ENCODE results near the gene TCEAL1.
"Not testable (repeated sequence)": the region's sequence is repeated elsewhere in the genome, so short reads cannot be mapped to it uniquely, and the experiment has no call there.

TCEAL1 gene

DNA sequence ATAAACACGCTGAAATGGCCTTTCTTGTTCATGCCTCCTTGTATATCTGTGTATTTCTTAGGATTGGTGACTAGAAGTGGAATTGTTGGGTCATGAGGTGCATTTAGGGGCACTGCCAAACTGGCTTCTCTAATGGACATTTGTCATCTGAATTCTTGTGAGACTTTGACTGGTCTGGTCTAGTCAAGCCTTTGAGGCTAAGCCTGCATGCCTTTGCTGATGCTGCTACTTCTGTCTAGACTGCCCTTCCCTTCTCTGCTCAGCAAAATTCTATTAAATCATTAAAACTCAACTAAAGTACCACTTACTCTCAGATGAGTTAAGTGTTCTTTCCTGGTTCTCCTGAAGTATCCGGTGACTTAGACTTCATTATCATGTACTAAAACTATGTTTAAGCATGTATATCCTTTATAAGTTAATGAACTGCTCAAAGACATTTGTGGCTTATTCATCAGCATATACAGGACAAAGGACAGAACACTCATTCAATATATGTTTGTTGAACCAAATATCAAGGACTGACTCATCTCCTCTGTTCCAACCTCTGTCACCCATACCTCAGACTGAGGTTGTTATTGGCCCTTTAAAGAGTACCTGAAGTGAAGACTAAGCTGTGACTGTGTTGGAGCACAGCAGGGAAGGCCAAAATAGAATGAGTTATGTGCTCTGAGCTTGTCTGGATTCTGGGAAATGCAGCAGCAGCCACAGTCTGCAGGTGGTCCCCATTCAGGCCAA, 9.0 kb downstream of the TCEAL1 start:
- DNase-seq = no peak

DNA sequence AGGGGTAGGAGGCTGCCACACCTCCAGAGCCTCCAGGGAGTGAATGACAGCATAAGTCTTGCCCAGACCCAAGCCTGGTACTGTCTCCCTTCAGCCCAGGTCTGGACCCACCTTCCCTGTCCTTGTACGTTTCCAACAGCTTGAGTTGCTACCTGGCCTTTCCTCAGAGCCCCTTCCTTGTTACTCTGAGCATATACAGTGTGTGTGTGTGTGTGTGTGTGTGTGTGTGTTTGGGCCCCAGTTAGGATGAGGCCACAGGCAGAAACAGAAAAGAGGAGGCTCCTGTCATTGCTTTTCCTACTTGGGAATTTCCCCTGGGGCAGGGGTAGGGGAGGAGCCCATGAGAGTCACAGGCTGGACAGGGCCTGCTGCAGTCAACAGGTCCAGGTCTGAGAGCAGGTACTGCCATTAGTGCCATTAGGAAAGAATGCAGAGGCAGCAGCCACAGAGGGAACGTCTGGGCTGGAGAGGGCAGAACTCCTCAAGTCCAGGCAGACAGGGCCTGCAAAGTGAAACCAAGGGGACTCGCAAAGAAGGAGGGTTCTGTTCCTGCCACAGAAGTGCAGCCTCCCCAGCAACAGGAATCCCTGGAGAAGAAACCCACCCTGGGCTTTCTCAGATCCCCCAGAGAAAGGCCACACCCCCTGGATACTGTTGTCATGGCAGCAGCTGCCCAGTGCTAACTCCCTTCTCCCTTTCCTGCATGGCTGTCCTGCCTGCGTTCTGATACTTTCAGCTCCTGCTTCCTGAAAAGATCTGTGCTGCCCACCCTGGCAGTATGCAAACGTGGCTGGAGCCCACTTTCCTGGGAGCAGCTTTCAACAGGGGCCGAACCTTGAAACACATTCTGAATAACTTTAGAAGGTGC, 9.9 kb downstream of the TCEAL1 start:
- DNase-seq = not testable (repeated sequence)

DNA sequence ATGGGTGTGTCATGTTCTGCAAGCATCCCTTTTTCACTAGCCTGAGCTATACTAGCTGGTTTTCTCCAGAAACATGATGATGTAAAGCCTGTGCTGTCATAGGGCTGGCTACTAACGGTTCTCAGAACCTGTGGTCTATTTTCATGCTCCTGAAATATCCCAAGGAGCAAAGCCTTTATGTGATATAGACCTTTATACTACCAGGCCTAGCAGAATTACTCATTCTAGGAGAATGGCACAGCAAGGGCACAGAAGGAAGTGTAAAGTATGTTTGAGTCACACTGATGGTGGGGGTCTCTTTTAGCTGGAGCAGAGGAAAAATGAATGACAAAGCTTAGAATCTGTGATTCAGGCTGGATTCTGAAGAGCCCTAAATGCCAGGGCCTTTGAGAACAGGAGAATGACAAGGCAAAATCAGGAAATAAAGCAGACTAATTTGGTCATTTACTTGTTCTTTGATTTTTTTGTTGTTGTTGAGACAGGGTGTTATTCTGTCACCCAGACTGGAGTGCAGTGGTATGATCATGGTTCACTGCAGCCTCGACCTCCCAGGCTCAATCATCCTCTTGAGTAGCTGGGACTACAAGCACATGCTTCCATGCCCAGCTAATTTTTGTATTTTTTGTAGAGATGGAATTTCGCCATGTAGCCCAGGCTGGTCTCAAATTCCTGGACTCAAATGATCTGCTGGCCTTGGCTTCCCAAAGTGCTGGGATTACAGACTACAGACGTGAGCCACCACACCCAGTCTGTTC, 11.8 kb downstream of the TCEAL1 start:
- no peak for DNase-seq

DNA sequence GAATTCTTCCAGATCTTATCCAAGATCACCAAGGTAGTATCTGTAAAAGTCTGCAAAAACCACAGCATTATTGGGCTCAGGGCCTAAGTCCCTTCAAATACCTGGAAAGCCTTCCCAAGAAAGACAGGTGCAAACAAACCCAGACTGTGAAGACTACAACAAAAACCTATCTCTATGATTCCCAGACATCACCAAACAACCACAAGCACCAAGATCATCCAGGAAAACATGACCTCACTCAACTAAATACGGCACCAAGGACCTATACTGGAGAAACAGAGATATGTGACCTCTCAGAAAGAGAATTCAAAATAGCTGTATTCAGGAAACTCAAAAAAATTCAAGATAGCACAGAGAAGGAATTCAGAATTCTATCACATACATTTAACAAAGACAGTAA, 15.3 kb downstream of the TCEAL1 start:
- no peak for DNase-seq

DNA sequence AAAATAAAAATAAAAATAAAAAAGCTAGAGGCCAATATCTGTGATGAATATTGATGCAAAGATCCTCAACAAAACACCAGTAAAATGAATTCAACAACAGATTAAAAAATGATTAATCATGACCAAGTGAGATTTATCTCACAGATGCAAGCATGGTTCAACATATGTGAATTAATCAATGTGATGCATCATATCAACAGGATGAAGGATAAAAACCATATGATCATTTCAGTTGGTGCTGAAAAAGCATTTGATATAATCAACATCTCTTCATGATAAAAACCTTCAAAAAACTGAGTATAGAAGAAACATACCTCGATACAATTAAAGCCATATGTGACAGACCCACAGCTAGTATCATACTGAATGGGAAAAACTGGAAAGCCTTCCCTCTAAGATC, 18.9 kb downstream of the TCEAL1 start:
- no peak for DNase-seq

DNA sequence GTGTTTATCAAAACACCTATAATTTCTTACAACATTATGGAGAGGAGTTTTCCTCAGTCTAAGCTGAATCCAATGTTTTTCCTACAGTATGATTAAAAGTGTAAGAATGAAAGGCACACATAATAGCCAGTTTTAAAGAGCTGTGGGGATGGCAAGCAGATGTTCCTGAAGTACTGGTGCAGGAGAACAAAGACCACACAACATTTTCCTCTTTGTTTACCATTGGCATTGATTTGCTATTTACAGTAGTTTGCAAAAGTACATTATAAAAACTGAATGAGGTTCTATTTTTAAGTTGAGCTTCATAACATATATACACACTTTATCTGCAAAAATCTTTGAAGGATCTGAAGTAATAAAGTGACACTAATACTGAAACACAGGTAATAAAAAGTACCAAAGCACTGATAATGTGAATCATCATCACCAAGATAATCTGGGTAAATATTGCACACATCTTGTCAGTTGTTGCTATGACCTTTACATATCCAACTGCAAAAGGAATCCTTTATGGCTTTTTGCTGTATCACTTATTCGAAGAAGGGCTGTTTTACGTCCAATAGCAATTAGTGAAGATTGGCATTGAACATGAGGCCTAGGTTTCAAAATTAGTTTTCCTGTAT, 22.5 kb downstream of the TCEAL1 start:
- no peak for DNase-seq

DNA sequence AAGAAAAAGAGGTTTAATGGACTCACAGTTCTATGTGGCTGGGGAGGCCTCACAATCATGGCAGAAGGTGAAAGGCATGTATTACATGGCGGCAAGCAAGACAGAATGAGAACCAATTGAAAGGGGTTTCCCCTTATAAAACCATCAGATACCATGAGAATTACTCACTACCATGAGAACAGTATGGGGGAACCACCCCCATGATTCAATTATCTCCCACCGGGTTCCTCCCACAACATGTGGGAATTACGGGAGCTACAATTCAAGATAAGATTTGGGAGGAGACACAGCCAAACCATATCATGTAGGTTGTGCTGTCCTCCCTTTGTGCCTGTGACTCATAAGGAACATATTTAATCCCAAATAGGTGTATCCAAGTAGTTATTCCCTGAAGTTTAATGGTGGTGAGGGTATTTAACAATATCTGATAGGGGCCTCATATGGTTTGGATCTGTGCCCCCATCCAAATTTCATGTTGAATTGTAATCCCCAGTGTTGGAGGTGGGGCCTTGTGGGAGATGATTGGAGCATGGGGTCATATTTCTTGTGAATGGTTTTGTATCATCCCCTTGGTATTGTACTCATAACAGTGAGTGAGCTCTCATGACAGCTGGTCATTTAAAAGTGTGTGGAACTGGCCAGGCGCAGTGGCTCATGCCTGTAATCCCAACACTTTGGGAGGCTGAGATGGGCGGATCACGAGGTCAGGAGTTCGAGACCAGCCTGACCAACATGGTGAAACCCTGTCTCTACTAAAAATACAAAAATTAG, 26.6 kb downstream of the TCEAL1 start:
- not testable (repeated sequence) for DNase-seq

DNA sequence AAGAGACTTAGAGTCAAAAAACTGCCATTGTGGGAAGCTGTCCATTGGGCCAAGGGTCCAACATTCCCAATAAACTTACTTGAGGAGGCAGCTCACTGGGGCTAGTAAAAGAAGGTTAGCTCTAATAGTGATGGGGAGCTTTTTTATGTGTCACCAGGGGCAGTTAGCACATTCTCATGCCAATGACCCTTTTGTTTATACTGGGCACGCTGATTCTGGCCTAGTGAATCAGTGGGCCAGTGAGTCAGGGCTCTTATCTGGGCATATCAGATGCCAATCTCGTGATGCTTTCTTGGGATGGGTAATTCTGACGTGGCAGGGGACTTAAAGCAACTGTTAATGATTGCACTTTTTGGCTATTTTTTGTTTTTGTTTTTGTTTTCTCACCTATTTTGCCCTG, 27.8 kb downstream of the TCEAL1 start:
- no peak for DNase-seq

DNA sequence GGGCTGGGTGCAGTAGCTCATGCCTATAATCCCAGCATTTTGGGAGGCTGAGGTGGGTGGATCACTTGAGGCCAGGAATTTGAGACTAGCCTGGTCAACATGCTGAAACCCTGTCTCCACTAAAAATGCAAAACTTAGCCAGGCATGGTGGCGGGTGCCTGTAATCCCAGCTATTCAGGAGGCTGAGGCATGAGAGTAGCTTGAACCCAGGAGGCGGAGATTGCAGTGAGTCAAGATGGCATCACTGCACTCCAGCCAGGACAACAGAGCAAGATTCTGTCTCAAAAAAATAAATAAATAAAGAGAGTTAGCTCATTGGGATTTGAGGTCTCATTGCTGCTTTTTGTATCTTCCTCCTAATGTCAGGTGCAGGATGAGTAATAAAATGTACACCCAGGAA, 28.3 kb downstream of the TCEAL1 start:
- DNase-seq = not testable (repeated sequence)

DNA sequence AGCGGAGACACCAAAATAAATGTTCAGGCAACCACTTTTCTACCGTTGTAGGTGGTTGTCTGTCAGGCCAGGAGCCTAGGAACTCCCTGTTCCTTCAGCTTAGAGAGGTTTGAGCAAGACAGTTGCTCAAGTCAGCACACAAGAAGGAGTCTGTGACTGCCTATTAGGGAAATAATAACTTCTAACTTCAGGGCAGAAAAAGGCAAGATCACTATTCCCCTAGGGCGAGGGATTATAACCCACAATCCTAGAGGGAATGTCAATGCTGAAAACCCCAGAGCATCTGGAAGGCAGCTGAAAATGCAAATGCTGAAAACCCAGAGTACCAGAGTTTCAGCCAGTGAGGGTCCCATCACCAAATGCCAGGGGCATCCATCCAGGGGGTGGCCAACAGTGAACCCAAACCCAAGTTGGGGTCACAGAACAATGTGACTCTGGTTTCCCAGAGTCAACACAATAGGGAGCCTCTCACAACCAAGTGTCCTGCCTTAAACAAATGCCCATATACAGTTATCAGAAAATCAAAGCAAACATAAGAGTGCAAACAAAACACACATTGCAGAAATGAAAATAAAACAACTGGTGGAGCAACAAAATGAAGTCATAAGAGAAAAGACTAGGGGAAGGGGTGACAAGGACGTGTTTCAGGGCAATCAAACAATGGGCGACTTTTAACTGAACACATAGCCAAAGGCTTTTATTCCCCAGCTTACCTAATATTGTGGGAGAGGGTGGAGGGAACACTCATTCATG, 30.1 kb downstream of the TCEAL1 start:
- no peak for DNase-seq

DNA sequence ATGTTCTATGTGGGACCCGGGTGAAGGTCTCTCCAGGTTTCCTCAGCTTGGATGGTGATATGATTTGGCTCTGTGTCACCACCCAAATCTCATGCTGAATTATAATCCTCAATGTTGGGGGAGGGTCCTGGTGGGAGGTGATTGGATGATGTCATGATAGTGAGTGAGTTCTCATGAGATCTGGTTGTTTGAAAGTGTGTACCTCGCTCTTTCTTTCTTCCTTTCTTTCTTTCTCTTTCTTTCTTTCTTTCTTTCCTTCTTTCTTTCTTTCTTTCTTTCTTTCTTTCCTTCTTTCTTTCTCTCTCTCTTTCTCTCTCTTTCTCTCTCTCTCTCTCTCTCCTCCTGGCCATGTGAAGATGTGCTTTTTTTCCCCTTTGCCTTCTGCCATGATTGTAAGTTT, 30.7 kb downstream of the TCEAL1 start:
- not testable (repeated sequence) for DNase-seq

DNA sequence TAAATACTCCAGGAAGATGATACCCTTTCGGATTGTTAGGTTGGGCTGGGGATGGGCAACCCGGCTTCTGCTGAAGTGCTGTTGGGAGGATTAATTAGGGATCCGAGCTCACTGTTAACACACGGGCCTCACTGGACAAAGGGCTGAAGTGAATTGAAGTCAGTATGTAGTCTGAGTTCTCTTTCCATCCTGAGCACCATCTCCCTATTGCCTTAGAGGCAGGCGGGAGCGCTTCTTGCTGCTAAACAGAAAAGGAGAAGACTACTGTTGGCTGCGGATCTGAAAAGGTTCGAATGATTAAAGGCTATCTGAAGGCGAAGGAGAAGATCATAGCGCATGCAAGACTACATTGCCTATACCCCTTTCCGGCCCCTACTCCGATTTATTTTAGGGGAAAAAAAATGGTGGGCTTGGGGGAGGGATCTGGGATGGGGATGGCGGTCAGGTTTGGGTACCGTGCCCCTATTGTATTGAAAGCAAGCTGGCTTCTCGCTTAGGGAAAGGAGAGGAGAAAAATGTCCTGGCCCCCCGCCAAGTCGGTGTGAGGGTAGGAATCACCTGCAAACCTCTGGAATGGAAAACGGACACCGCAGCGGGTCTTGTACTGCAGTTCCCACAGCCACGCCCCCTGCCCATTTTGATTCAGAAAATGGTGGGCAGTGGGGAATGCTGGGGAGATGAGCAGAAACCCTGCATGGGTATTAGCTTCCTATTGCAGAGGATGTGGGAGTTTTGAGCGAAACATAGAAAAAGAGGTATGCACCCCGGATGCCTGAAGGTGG, 35.4 kb downstream of the TCEAL1 start:
- DNase-seq = no peak

DNA sequence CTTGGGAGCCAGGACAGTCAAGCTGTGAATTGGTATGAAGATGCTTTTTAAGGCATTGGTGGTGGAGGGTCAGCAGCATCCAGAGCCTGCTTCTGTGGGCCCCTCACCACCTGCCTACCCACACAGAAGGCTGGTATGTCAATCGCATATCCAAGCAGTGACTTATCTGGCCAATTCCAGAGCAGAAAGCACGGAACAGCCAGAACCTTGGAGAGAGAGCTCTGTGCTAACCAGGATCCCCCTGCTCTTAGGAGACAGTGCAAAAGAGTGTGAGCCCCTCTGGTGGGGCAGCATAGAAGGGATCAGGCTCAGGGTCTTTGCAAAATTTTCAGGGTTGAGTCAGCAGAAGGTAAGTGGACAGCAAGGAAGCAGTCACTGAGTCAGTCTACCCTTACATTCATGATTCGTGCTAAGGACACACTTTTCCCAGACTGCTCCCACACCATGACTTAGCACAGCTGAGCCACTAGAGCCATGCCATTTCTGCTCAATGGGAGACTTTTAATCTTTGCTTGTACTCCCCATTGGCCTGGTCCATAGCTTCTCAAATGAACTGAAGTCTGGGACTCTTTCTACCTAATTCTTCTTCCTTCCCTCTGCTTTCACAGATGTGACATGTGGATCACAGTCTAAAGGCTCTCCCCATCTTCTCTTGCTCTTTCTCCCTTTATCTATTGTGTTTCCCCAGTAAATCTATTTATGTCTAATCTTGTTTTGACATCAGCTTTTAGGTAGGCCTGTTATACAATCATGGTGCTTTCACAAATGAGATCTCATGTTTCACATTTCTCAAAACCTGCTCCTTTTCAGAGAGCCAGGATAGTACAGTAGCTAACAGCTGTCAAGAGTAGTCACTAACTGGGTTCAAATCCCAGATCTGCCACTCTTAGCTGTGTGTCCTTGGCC, 37.7 kb downstream of the TCEAL1 start:
- DNase-seq = no peak

DNA sequence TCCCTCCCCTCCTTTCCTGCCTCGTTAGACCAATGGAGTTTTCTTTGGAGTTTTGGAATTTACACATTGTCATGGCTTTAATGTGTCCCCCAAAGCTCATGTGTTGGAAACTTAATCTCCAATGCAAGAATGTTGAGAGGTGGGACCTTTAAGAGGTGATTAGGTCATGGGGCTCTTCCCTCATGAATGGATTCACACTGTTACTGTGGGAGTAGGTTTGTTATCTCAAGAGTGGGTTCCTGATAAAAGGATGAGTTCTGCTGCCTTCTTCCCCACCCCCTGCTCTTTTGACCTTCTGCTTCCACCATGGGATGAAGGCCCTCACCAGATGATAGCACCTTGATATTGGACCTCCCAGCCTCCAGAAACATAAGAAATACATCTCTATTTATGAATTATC, 41.0 kb downstream of the TCEAL1 start:
- no peak for DNase-seq

DNA sequence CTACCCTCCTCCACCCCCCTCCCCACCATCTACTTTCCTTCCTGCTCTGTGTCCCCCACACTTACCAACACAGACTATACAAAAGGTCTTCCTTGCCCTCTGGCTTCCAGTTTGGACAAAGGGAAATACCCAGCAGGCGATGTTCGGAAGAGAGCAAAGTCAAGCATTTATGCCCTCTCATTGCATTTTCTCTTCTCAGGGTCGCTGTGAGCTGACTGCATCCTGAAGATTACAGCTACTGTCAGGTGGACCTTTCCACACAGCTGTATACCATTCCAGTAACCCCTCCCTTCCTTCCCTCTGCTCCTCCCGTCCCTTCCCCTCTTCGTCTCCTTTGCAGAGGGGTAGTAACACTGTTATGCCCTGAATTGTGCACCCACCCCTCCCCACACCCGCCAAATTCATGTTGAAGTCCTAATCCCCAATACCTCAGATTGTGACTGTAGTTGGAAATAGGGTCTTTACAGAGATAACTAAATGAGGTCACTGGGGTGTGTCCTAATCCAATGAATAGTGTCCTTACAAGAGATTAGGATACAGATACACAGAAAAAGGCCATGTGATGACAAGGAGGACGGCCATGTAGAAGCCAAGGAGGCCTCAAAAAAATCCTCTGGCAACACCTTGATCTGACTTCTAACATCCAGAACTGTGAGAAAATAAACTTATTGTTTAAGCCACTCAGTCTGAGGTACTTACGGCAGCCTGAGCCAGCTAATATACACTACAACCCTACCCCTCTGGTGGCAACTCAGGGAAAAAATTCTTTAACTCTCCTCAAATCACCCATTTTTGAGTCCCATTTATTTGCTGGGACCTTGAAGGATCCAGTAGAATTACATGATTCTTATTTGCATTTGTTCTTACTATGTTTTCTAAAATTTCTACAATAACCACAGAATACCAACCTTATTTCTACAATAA, 46.0 kb downstream of the TCEAL1 start:
- no peak for DNase-seq

DNA sequence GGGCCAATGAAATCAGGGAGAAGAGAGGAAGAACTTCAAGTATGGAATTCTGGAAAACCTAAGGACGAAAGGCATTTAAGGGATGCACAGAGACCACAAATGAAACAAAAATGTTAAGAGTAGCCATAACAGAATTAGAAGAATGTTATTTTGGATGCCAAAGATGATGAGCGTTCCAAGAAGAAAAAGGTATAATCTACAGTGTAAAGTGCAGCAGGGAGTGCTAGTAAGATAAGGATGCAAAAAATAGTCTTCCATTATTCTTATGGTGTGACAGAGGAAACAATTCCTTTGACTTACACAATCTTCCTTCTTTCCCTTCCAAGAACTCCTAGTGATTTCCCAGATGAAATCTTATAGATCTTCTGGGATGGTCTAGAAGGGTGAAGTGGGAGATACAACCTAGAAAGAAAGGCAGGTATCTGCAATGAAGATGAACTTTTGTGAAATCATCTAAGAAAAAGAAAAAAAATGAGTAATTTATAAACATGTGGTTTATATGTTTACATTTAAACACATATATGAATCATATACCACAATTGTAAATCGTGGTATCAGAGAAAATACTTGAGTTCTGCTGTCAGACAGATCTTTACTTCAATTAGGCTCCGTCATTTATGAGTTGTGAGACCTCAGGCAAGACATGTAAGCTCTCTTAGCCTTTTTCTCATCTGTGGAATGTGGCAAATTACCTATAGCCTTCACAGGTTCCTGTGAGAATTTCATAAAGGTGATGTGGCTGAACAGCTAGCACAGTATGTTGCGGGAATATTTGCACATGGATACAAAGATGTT, 49.6 kb downstream of the TCEAL1 start:
- no peak for DNase-seq

Measured in T-helper 9 cell (primary cell).